ENCODE results near the gene MAP3K5. TPM values are rescaled to one million over a fixed set of nuclear protein-coding genes. Genes with fewer than 3 reads are reported as not detected.

The MAP3K5 gene
- total RNA-seq, 2 donors from 2014 or later = 13.8 to 20.1 TPM

- Mint-ChIP-seq H3K27ac (no peak overlapping the region), H3K9me3 (no peaks in the 10 kb centered on the region), H3K4me3 (peak overlapping the region; percentile 8), H3K27me3 (no peaks in the 10 kb centered on the region), H3K4me1 (peaks cover 55% of the 10 kb centered on the region), H3K36me3 (ENCODE audit: low read depth) (peaks cover 5% of the 10 kb centered on the region)
- ATAC-seq (replicated peaks) = no peak
Observed at GRCh38 chr6:136754820-136755219, 37.5 kb downstream of the MAP3K5 start.

DNA sequence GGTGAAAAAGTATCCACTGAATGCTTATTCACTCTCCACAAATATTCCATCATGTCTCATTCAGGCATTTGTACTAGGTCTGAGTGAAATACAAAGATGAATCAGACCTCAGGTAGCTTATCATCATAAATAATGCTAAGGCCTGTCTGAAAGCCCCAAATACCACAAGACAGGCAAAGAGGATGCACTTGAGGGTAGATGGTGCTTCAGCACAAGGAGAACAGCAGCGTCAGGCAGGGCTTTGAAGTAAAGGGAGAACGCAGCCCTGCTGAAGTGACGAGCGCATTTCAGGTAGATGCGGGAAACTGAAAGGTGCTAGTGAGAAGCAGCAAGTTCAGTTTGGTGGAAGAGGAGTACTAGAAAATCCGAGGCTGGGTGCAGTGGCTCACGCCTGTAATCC, 38.7 kb downstream of the MAP3K5 start:
- Mint-ChIP-seq H3K27ac (peak overlapping the region; percentile 33), H3K27me3 (no peaks in the 10 kb centered on the region), H3K9me3 (no peaks in the 10 kb centered on the region), H3K4me3 (peak overlapping the region; percentile 67), H3K4me1 (peaks cover 60% of the 10 kb centered on the region), H3K36me3 (ENCODE audit: low read depth) (peaks cover 5% of the 10 kb centered on the region)
- ATAC-seq (replicated peaks) = peak; percentile 90

DNA sequence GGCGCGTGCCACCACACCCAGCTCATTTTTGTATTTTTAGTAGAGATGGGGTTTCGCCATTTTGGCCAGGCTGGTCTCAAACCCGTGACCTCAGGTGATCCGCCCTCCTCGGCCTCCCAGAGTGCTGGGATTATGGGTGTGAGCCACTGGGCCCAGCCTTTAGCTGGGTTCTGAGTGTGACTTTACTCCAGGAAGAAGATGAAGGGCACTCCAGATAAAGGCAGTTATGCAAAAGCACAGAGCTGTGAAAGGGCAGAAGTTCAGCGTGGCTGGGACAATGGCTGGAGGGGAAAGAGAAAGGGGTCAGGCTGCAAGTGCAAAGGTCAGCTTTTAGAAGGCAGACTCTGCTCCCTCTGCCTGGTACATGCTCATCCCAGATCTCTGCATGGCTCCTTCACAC, 39.7 kb downstream of the MAP3K5 start:
- H3K9me3 Mint-ChIP-seq = no peaks in the 10 kb centered on the region
- H3K4me1 Mint-ChIP-seq = peaks cover 66% of the 10 kb centered on the region
- H3K27ac Mint-ChIP-seq = peak overlapping the region; percentile 33
- ATAC-seq (replicated peaks) = no peak
- peak overlapping the region; percentile 67 for H3K4me3 Mint-ChIP-seq
- no peaks in the 10 kb centered on the region for H3K27me3 Mint-ChIP-seq
- peaks cover 5% of the 10 kb centered on the region for H3K36me3 Mint-ChIP-seq (ENCODE audit: low read depth)

GRCh38 chr6:136751991-136752390, 40.3 kb downstream of the MAP3K5 start:
- Mint-ChIP-seq H3K9me3 (no peaks in the 10 kb centered on the region), H3K27me3 (no peaks in the 10 kb centered on the region), H3K36me3 (ENCODE audit: low read depth) (peaks cover 5% of the 10 kb centered on the region), H3K4me1 (peaks cover 68% of the 10 kb centered on the region), H3K27ac (peak overlapping the region; percentile 33), H3K4me3 (peak overlapping the region; percentile 67)
- ATAC-seq (replicated peaks) = no peak

DNA sequence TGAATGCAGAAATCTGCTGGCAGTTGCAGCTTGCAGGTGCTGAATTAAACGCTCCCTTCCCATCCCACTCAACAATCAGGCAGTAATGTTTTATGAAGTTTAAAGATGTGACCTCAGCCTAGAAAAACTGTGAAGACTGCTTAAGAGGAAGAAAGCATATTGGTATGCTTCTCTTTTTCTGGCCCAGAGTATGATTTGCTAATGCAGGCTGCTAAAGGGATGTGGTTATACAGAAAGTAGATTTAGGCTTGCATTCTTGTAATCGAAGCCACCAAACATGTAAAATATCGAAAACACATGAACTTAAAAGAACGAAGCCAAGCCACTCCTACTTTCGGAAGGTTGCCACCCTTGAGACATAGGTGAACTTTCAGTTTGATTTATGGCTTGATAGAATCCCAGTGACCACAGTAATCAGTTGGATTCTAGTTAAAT, 40.7 kb downstream of the MAP3K5 start:
- Mint-ChIP-seq H3K27ac (peak overlapping the region; percentile 33), H3K4me1 (peaks cover 66% of the 10 kb centered on the region), H3K27me3 (no peaks in the 10 kb centered on the region), H3K4me3 (peak overlapping the region; percentile 67), H3K9me3 (no peaks in the 10 kb centered on the region), H3K36me3 (ENCODE audit: low read depth) (peaks cover 5% of the 10 kb centered on the region)
- peak; percentile 70 for ATAC-seq (replicated peaks)

DNA sequence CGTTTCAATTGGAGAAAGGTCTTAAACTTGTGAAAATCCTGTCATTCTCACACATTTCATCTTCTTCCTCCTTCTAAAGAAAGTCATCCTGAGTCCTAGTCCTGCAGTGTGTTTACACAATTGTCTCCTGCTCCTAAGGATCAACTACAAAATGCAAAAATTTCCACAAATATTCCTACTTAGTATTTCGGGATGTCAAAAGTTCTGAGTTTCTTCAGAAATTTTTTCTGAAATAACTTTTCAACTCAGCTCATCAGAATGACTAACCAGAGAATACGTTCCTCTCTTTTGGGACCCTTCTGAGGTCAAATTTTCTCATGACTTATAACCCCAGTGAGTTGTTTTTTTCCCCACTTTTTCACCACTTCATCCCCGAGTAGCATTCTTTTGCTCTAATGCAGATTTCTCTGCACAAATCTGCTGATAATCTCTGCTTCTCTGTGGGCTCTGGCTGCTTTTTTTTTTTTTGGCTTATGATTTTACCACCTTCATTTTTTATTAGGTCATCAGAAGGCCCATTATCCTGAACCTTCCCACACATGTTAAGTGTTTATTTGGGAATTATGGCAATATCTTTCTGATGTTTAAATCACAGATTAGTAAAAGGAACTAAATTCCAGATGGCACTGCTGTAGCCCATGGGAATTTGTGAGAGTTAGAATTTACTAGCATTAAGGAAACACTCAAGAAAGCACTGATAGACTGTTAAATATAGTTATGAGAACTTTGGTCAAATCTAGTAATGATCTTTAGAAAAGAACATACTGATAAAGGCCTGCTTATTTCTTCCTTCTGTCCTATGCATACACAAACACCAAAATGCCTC, 41.4 kb downstream of the MAP3K5 start:
- peak overlapping the region; percentile 67 for H3K4me3 Mint-ChIP-seq
- H3K27ac Mint-ChIP-seq = peak overlapping the region; percentile 33
- H3K27me3 Mint-ChIP-seq = no peaks in the 10 kb centered on the region
- H3K4me1 Mint-ChIP-seq = peaks cover 72% of the 10 kb centered on the region
- H3K9me3 Mint-ChIP-seq = no peaks in the 10 kb centered on the region
- ATAC-seq (replicated peaks) = no peak
- H3K36me3 Mint-ChIP-seq (ENCODE audit: low read depth) = peaks cover 5% of the 10 kb centered on the region

- Mint-ChIP-seq H3K27me3 (no peaks in the 10 kb centered on the region), H3K9me3 (no peaks in the 10 kb centered on the region), H3K4me1 (peaks cover 69% of the 10 kb centered on the region), H3K36me3 (ENCODE audit: low read depth) (peaks cover 5% of the 10 kb centered on the region), H3K4me3 (peak overlapping the region; percentile 67), H3K27ac (no peak overlapping the region)
- ATAC-seq (replicated peaks) = no peak
Observed at GRCh38 chr6:136749359-136749997, 42.8 kb downstream of the MAP3K5 start.

GRCh38 chr6:136747507-136747906, 44.8 kb downstream of the MAP3K5 start:
- peak; percentile 57 for ATAC-seq (replicated peaks)
- H3K36me3 Mint-ChIP-seq (ENCODE audit: low read depth) = no peaks in the 10 kb centered on the region
- peak overlapping the region; percentile 25 for H3K4me3 Mint-ChIP-seq
- peaks cover 61% of the 10 kb centered on the region for H3K4me1 Mint-ChIP-seq
- no peaks in the 10 kb centered on the region for H3K9me3 Mint-ChIP-seq
- H3K27me3 Mint-ChIP-seq = no peaks in the 10 kb centered on the region
- peak overlapping the region; percentile 67 for H3K27ac Mint-ChIP-seq

- Mint-ChIP-seq H3K9me3 (no peaks in the 10 kb centered on the region), H3K27me3 (no peaks in the 10 kb centered on the region), H3K36me3 (ENCODE audit: low read depth) (no peaks in the 10 kb centered on the region), H3K4me3 (no peak overlapping the region), H3K4me1 (peaks cover 50% of the 10 kb centered on the region), H3K27ac (no peak overlapping the region)
- ATAC-seq (replicated peaks) = no peak
Observed at GRCh38 chr6:136745300-136745699, 47.0 kb downstream of the MAP3K5 start.

GRCh38 chr6:136744889-136745288, 47.4 kb downstream of the MAP3K5 start:
- Mint-ChIP-seq H3K36me3 (ENCODE audit: low read depth) (no peaks in the 10 kb centered on the region), H3K9me3 (no peaks in the 10 kb centered on the region), H3K4me1 (peaks cover 51% of the 10 kb centered on the region), H3K4me3 (no peak overlapping the region), H3K27me3 (no peaks in the 10 kb centered on the region), H3K27ac (no peak overlapping the region)
- ATAC-seq (replicated peaks) = no peak

GRCh38 chr6:136742125-136742524, 50.2 kb downstream of the MAP3K5 start:
- no peaks in the 10 kb centered on the region for H3K9me3 Mint-ChIP-seq
- H3K4me3 Mint-ChIP-seq = no peak overlapping the region
- ATAC-seq (replicated peaks) = no peak
- H3K27me3 Mint-ChIP-seq = no peaks in the 10 kb centered on the region
- H3K4me1 Mint-ChIP-seq = peaks cover 45% of the 10 kb centered on the region
- H3K36me3 Mint-ChIP-seq (ENCODE audit: low read depth) = no peaks in the 10 kb centered on the region
- H3K27ac Mint-ChIP-seq = no peak overlapping the region

GRCh38 chr6:136740050-136740974, 52.0 kb downstream of the MAP3K5 start:
- H3K9me3 Mint-ChIP-seq = no peaks in the 10 kb centered on the region
- H3K27ac Mint-ChIP-seq = no peak overlapping the region
- no peaks in the 10 kb centered on the region for H3K36me3 Mint-ChIP-seq (ENCODE audit: low read depth)
- H3K27me3 Mint-ChIP-seq = no peaks in the 10 kb centered on the region
- H3K4me3 Mint-ChIP-seq = no peak overlapping the region
- H3K4me1 Mint-ChIP-seq = peaks cover 30% of the 10 kb centered on the region
- no peak for ATAC-seq (replicated peaks)

GRCh38 chr6:136739501-136739900, 52.8 kb downstream of the MAP3K5 start:
- H3K4me1 Mint-ChIP-seq = peaks cover 30% of the 10 kb centered on the region
- ATAC-seq (replicated peaks) = no peak
- no peaks in the 10 kb centered on the region for H3K36me3 Mint-ChIP-seq (ENCODE audit: low read depth)
- no peaks in the 10 kb centered on the region for H3K9me3 Mint-ChIP-seq
- no peak overlapping the region for H3K27ac Mint-ChIP-seq
- H3K4me3 Mint-ChIP-seq = no peak overlapping the region
- no peaks in the 10 kb centered on the region for H3K27me3 Mint-ChIP-seq

- no peak for ATAC-seq (replicated peaks)
- Mint-ChIP-seq H3K4me3 (no peak overlapping the region), H3K27me3 (no peaks in the 10 kb centered on the region), H3K36me3 (ENCODE audit: low read depth) (no peaks in the 10 kb centered on the region), H3K27ac (no peak overlapping the region), H3K4me1 (peaks cover 30% of the 10 kb centered on the region), H3K9me3 (no peaks in the 10 kb centered on the region)
Observed at GRCh38 chr6:136739071-136739470, 53.2 kb downstream of the MAP3K5 start.

Measured in activated T-helper 17 cell treated with anti-CD3 and anti-CD28 coated beads, Interleukin-2, amount 50 U/mL, for 72 hours (primary cell).